ENCODE measurements around the gene TMEM179.

DNA sequence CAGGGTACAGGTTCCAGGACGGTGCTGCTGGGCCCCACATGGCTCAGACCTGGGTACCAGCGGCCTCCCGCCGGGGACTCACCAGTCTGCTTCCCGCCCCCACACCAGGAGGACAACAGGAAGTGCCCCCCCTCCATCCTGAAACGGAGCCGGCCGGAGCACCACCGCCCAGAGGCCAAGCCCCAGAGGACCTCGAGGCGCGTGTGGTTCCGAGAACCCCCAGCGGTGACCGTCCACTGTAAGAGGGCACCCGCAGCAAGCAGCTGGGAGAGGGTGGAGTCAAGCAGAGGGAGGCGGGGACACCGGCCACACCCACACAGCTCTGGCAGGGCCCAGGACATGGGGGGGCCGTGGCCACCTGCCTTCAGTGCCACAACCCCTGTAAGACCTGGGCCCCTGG is 16.9 kb downstream of the TMEM179 start:
- TF ChIP-seq, protein P1, sequence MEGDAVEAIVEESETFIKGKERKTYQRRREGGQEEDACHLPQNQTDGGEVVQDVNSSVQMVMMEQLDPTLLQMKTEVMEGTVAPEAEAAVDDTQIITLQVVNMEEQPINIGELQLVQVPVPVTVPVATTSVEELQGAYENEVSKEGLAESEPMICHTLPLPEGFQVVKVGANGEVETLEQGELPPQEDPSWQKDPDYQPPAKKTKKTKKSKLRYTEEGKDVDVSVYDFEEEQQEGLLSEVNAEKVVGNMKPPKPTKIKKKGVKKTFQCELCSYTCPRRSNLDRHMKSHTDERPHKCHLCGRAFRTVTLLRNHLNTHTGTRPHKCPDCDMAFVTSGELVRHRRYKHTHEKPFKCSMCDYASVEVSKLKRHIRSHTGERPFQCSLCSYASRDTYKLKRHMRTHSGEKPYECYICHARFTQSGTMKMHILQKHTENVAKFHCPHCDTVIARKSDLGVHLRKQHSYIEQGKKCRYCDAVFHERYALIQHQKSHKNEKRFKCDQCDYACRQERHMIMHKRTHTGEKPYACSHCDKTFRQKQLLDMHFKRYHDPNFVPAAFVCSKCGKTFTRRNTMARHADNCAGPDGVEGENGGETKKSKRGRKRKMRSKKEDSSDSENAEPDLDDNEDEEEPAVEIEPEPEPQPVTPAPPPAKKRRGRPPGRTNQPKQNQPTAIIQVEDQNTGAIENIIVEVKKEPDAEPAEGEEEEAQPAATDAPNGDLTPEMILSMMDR (IDR thresholded peaks at IDR 0.05 in 2 of 3, conservative IDR thresholded peaks at IDR 0.05 in 1 of 3; ENCODE audit: control insufficient read depth in 2 of 3, extremely low read depth in 1 of 3, insufficient read depth in 1 of 3, low read depth in 3 of 3, low read length in 3 of 3) = no peak
- TF ChIP-seq POLR2A (IDR thresholded peaks at IDR 0.05; ENCODE audit: low read depth, low read length) (no peak), GATAD2B (conservative IDR thresholded peaks at IDR 0.05; ENCODE audit: low read depth) (no peak), RAD21 (IDR thresholded peaks at IDR 0.05; ENCODE audit: insufficient read depth, low read depth, low read length) (no peak), CHD2 (IDR thresholded peaks at IDR 0.05; ENCODE audit: borderline replicate concordance, low read depth, low read length) (no peak), EZH2 (IDR thresholded peaks at IDR 0.05; ENCODE audit: borderline replicate concordance, control insufficient read depth, low read depth, low read length) (no peak), YY1 (IDR thresholded peaks at IDR 0.05; ENCODE audit: low read depth, low read length) (no peak), TARDBP (IDR thresholded peaks at IDR 0.05; ENCODE audit: borderline replicate concordance) (no peak)
